Lung (tissue), 12 donors: Measurements from ENCODE around the gene PEPD. TPM values are rescaled to one million over a fixed set of nuclear protein-coding genes. Genes with fewer than 3 reads are reported as not detected.
A peak's percentile ranks its signal among the peaks of the same experiment; 100 is the strongest.

Experiments used
- ATAC-seq: fragments of 200-7000 bp; cut with Tn5 transposase; one replicate; pipeline ENCODE4 v1.9.1; 2020; ENCODE audit warnings: moderate number of reproducible peaks; ENCODE audit not compliant: insufficient read depth, low FRiP score
- DNase-seq, 3 donors: peaks; one replicate each; pipeline ENCODE4 v3.0.0-alpha.2; 2013 to 2017
- H3K27ac ChIP-seq, 2 donors: one replicate each; pipeline ENCODE4 v1.5.1; 2013; ENCODE audit warnings: mild to moderate bottlenecking in 2 of 2, moderate library complexity in 2 of 2, control low read depth in 1 of 2, inconsistent platforms in 1 of 2, low read depth in 1 of 2, low read length in 1 of 2
- H3K27me3 ChIP-seq, 3 donors: one replicate each; pipeline ENCODE4 v1.5.1; 2013; ENCODE audit warnings: low read length in 2 of 3; ENCODE audit not compliant: control insufficient read depth in 3 of 3, insufficient read depth in 3 of 3
- H3K36me3 ChIP-seq, 4 donors: one replicate each; pipeline ENCODE4 v1.5.1; 2013; ENCODE audit warnings: low read length in 4 of 4, mild to moderate bottlenecking in 1 of 4, moderate library complexity in 1 of 4; ENCODE audit not compliant: control insufficient read depth in 4 of 4, insufficient read depth in 4 of 4
- H3K4me1 ChIP-seq, 5 donors: one replicate each; pipeline ENCODE4 v1.5.1; 2013; ENCODE audit warnings: low read length in 5 of 5, mild to moderate bottlenecking in 2 of 5, moderate library complexity in 1 of 5; ENCODE audit not compliant: control insufficient read depth in 5 of 5, insufficient read depth in 5 of 5
- H3K4me3 ChIP-seq: one replicate; pipeline ENCODE4 v1.5.1; 2013; ENCODE audit warnings: mild to moderate bottlenecking, control low read depth, moderate library complexity
- H3K9ac ChIP-seq, 2 donors: one replicate each; pipeline ENCODE4 v1.5.1; 2013; ENCODE audit warnings: low read length in 2 of 2, control low read depth in 1 of 2; ENCODE audit not compliant: insufficient read depth in 1 of 2
- H3K9me3 ChIP-seq, 4 donors: one replicate each; pipeline ENCODE4 v1.5.1; 2013; ENCODE audit warnings: low read length in 3 of 4, mild to moderate bottlenecking in 1 of 4, moderate library complexity in 1 of 4; ENCODE audit not compliant: control insufficient read depth in 4 of 4, insufficient read depth in 3 of 4
- WGBS, 2 donors: extraction: QIAGEN DNeasy Blood & Tissue Kit; methylation state at CpG; one replicate each; pipeline ENCODE4 v1.1.7; 2013; 5-methylcytosine and 5-hydroxymethylcytosine counted together
- polyA plus RNA-seq, 2 donors: library from polyadenylated mRNA; stranded (reverse); fragments of 200-250 nt; gene quantifications; one replicate each; pipeline ENCODE4 v1.2.1, GENCODE V29; 2013
- total RNA-seq, 2 donors: library from RNA; depleted of rRNA in 1 of 2; stranded (reverse); fragments of >200 nt in 1 of 2; gene quantifications; one replicate each; pipeline ENCODE4 v1.2.1, GENCODE V29; 2014 to 2021
- TF ChIP-seq, protein P1 (sequence below): IDR thresholded peaks from 2 replicates; pipeline ENCODE4 v1.5.1; 2012; ENCODE audit warnings: mild to moderate bottlenecking; ENCODE audit errors: control extremely low read depth, extremely low read depth
- donor health status: control.
- donor health status: control.
- donor health status: Bipolar disorder and iron deficiency.
- donor health status: healthy.
- donor health status: DM: yes; HTN: yes; CAD: no.

Gene PEPD
- total and polyA plus RNA-seq, 4 donors = 29.6 to 88.2 (median 73.4) TPM

DNA sequence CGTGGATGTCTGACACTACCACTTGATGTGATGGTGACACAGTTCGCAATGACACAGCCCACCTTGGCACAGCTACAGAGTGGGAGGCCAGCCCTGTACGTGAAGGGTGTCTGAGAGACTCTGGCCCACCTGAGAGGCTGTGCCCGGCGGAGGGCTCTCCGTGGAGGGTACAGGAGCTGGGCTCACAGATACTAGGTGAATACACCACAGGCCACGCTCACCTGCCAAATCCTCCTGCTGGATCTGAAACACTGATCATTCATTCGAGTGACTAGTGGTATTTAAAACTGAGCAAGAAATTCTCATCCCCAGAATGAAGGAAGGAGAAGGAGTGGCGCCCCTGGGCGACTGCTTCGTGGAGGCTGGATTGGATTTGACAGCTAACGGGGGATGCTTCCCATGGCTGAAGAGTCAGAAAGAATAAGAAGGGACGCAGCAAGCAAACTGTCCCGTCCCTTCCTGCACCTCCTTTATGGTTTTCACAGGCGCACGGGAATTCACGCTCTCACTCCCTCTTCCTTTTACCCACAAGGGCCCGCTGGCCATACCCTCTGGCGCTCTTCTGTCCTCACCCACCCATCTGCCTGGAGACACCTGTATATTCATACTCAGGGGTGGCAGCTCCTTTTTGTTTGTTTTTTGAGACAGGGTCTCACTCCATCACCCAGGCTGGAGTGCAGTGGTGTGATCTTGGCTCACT lies 123.1 kb downstream of the PEPD start:
- DNase-seq = no peak
- no peak overlapping the region for H3K4me3 ChIP-seq

DNA sequence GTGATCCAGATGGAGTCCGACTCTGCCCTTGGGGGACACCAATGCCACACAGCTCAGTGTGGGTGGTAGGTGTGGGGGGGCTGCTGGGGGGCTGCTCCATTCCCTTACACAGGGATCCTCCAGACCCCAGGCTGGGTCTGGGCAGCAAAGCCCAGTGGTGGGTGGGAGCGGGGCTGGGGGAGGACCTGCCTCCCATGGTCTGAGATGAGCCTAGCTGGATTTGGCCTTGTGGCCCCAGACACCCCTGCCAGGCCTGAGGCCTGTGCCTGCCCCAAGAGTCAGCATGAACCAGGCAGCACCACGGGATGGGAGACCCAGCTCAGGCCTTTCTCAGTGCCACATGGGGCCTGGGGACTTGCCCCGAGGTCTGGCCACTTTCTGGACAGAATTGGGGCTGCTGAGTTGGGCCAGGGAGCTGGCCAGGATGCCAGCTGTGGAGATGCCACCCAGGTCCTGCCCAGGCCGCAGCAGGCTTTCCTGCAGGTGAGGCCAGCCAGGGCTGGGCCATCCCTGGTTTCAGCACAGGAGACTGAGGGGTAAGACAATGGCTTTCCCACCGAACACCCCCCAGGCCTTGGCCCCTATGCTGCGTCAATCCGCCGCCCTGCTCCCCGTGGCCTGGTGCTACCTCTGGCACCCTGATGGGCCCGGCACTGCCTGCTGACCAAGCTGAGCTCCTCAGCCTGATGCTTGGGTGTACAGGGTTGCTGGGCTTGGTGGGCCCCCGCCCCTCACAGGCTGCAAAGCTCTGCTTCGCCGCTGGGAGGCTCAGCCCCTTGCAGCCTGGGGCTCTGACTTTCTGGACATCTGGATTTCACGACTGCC lies 123.8 kb downstream of the PEPD start:
- 79 to 83% methylated on average over 15 of the region's 15 CpGs for WGBS, 2 donors
- no peak for ATAC-seq
- no peak overlapping the region for H3K4me3 ChIP-seq
- TF ChIP-seq, protein P1, sequence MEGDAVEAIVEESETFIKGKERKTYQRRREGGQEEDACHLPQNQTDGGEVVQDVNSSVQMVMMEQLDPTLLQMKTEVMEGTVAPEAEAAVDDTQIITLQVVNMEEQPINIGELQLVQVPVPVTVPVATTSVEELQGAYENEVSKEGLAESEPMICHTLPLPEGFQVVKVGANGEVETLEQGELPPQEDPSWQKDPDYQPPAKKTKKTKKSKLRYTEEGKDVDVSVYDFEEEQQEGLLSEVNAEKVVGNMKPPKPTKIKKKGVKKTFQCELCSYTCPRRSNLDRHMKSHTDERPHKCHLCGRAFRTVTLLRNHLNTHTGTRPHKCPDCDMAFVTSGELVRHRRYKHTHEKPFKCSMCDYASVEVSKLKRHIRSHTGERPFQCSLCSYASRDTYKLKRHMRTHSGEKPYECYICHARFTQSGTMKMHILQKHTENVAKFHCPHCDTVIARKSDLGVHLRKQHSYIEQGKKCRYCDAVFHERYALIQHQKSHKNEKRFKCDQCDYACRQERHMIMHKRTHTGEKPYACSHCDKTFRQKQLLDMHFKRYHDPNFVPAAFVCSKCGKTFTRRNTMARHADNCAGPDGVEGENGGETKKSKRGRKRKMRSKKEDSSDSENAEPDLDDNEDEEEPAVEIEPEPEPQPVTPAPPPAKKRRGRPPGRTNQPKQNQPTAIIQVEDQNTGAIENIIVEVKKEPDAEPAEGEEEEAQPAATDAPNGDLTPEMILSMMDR = no peak
- H3K9ac ChIP-seq = no peak overlapping the region
- no peaks in the 10 kb centered on the region for H3K9me3 ChIP-seq
- H3K27me3 ChIP-seq = no peaks in the 10 kb centered on the region
- no peak overlapping the region for H3K27ac ChIP-seq
- DNase-seq = no peak
- H3K4me1 ChIP-seq = peaks cover 0 to 43% (median 22%) of the 10 kb centered on the region in 5 donors
- H3K36me3 ChIP-seq = peaks cover 0 to 2% (median 0%) of the 10 kb centered on the region in 4 donors

More for the DNA sequence above, 123.1 kb downstream of the PEPD start:
- Histone ChIP-seq H3K27ac (no peak overlapping the region), H3K9ac (no peak overlapping the region), H3K9me3 (no peaks in the 10 kb centered on the region), H3K27me3 (no peaks in the 10 kb centered on the region), H3K36me3 (peaks cover 0 to 2% (median 0%) of the 10 kb centered on the region in 4 donors), H3K4me1 (peaks cover 0 to 48% (median 20%) of the 10 kb centered on the region in 5 donors)
- WGBS, 2 donors = 93 to 94% methylated on average over 19 of the region's 19 CpGs
- no peak for ATAC-seq
- TF ChIP-seq, protein P1 = no peak

DNA sequence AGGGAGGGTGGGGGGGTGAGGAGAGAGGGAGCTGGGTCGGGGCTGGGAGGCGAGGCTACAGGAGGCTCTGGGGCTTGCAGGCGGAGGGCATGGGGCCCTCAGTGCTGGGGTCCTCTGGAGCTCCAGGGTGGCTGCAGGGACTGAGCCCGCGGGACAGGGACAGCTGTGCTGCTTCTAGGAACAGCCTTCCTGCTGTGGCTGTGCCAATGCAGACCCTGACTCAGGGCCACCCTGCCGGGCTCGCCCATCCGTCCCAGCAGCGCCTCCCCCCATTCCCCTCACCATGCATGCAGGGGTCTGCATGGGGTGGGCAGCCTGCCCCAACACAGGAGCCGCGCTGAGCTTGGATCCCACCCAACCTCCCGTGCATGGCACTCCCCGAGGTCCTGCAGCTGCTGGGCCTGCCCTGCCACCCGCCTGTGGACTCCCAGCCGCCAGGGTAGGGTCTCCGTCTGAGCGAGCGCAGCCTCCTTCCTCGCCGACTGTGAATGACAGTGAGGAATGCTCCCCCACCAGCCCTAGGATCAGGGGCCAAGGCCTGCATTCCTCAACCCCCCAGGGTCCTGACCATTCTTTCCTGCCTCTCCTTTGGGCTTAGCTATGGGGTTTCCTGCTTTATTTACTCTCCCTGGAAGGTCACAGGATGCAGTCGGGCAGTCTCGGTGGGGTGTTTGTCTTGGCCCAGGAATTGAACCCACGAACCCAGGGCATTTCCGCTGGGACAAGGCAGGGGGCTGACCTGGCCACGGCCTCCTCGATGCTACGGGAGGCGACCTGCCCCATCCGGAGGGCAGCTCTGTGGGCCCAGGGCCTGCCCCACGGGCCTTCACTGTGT lies 124.7 kb downstream of the PEPD start:
- ATAC-seq = no peak
- H3K4me1 ChIP-seq = peaks cover 0 to 51% (median 30%) of the 10 kb centered on the region in 5 donors
- no peak overlapping the region for H3K9ac ChIP-seq
- H3K9me3 ChIP-seq = no peaks in the 10 kb centered on the region
- WGBS, 2 donors = 73 to 80% methylated on average over 28 to 30 of the region's 30 CpGs
- no peak overlapping the region for H3K27ac ChIP-seq
- TF ChIP-seq, protein P1 = no peak
- H3K36me3 ChIP-seq = peaks cover 0 to 3% (median 0%) of the 10 kb centered on the region in 4 donors
- peak in 2 of 3 donors; percentile 40 to 63 for DNase-seq
- H3K4me3 ChIP-seq = no peak overlapping the region
- H3K27me3 ChIP-seq = no peaks in the 10 kb centered on the region
